Thoracic aorta (tissue), 2 donors: ENCODE measurements around the gene ADARB2. TPM values are rescaled to one million over a fixed set of nuclear protein-coding genes. Genes with fewer than 3 reads are reported as not detected.

Experiments used
- ATAC-seq: fragments of 150-250 bp; one replicate; pipeline ENCODE4 v1.8.0; 2017; ENCODE audit warnings: low read depth; ENCODE audit not compliant: insufficient number of reproducible peaks, low FRiP score
- DNase-seq: peaks from one replicate; pipeline ENCODE4 v3.0.0-alpha.2; 2020; ENCODE audit warnings: low spot score
- H3K27ac ChIP-seq, 2 donors: fragments of 200-600 bp; sonication (generic); 1 replicate in 1 of 2; 2 replicates in 1 of 2; pipeline ENCODE4 v1.5.1; 2016; ENCODE audit warnings: mild to moderate bottlenecking in 2 of 2, moderate library complexity in 2 of 2
- H3K27me3 ChIP-seq: fragments of 200-600 bp; sonication (generic); replicated peaks from 2 replicates; pipeline ENCODE4 v1.6.0; 2016; ENCODE audit warnings: mild to moderate bottlenecking; ENCODE audit not compliant: insufficient read depth
- H3K36me3 ChIP-seq: fragments of 200-600 bp; sonication (generic); one replicate; pipeline ENCODE4 v1.5.1; 2016
- H3K4me1 ChIP-seq, 2 donors: fragments of 200-600 bp; sonication (generic); 1 replicate in 1 of 2; 2 replicates in 1 of 2; pipeline versions ENCODE4 v1.5.1 to v1.6.0; 2016; ENCODE audit warnings: low read depth in 2 of 2, mild to moderate bottlenecking in 1 of 2; ENCODE audit not compliant: control insufficient read depth in 1 of 2
- H3K4me3 ChIP-seq: fragments of 200-600 bp; sonication (generic); 2 replicates; pipeline ENCODE4 v1.5.1; 2016; ENCODE audit warnings: mild to moderate bottlenecking
- H3K9me3 ChIP-seq: fragments of 200-600 bp; sonication (generic); 2 replicates; pipeline ENCODE4 v1.5.1; 2016
- CTCF ChIP-seq: fragments of 200-600 bp; sonication (generic); IDR thresholded peaks from one replicate; pipeline ENCODE4 v1.5.1; 2019; ENCODE audit warnings: antibody characterized with exemption
- total RNA-seq, 2 donors: library from RNA; depleted of rRNA; stranded (reverse); fragments of >200 nt; gene quantifications; one replicate each; pipeline versions ENCODE4 v1.1.0 to v1.2.3, GENCODE V29; 2016

ADARB2 gene
- total RNA-seq, 2 donors from 2014 or later: 0.71 to 3.1 TPM

- no peak for ATAC-seq
- DNase-seq: no peak
- no peaks in the 10 kb centered on the region for H3K27me3 ChIP-seq
Observed at GRCh38 chr10:1268831-1269230, 468.5 kb downstream of the ADARB2 start.

GRCh38 chr10:1267568-1267967, 469.8 kb downstream of the ADARB2 start:
- H3K27me3 ChIP-seq: no peaks in the 10 kb centered on the region
- no peak for ATAC-seq
- no peaks in the 10 kb centered on the region for H3K9me3 ChIP-seq
- DNase-seq: no peak
- no peaks in the 10 kb centered on the region for H3K4me1 ChIP-seq
- TF ChIP-seq CTCF: no peak
- H3K27ac ChIP-seq: no peak overlapping the region
- H3K4me3 ChIP-seq: no peak overlapping the region
- no peaks in the 10 kb centered on the region for H3K36me3 ChIP-seq

More at GRCh38 chr10:1268831-1269230, 468.5 kb downstream of the ADARB2 start:
- Histone ChIP-seq H3K36me3 (no peaks in the 10 kb centered on the region), H3K9me3 (no peaks in the 10 kb centered on the region), H3K4me1 (peaks cover 3 to 9% of the 10 kb centered on the region in 2 donors), H3K27ac (no peak overlapping the region), H3K4me3 (no peak overlapping the region)
- TF ChIP-seq CTCF: no peak

- TF ChIP-seq CTCF: no peak
- H3K27ac ChIP-seq: no peak overlapping the region
- ATAC-seq (no peak), DNase-seq (no peak)
- no peaks in the 10 kb centered on the region for H3K27me3 ChIP-seq
- no peaks in the 10 kb centered on the region for H3K36me3 ChIP-seq
- no peaks in the 10 kb centered on the region for H3K4me1 ChIP-seq
- H3K9me3 ChIP-seq: no peaks in the 10 kb centered on the region
- H3K4me3 ChIP-seq: no peak overlapping the region
Observed at GRCh38 chr10:1267148-1267547, 470.2 kb downstream of the ADARB2 start.

- no peaks in the 10 kb centered on the region for H3K4me1 ChIP-seq
- no peak overlapping the region for H3K27ac ChIP-seq
- H3K4me3 ChIP-seq: no peak overlapping the region
- ATAC-seq (no peak), DNase-seq (no peak)
- no peak for TF ChIP-seq CTCF
- no peaks in the 10 kb centered on the region for H3K9me3 ChIP-seq
- H3K27me3 ChIP-seq: no peaks in the 10 kb centered on the region
- H3K36me3 ChIP-seq: no peaks in the 10 kb centered on the region
Observed at GRCh38 chr10:1266033-1266802, 471.1 kb downstream of the ADARB2 start.

GRCh38 chr10:1264001-1264400, 473.3 kb downstream of the ADARB2 start:
- H3K9me3 ChIP-seq: no peaks in the 10 kb centered on the region
- no peak overlapping the region for H3K4me3 ChIP-seq
- H3K4me1 ChIP-seq: no peaks in the 10 kb centered on the region
- H3K36me3 ChIP-seq: no peaks in the 10 kb centered on the region
- no peaks in the 10 kb centered on the region for H3K27me3 ChIP-seq
- H3K27ac ChIP-seq: no peak overlapping the region
- DNase-seq (no peak), ATAC-seq (no peak)
- no peak for TF ChIP-seq CTCF
